Neutrophil (primary cell): ENCODE data around the gene YDJC.

ENCODE experiments used
- H3K27ac ChIP-seq: fragments of 200-600 bp; sonication (generic); 2 replicates; pipeline ENCODE4 v1.5.1; 2016; ENCODE audit warnings: mild to moderate bottlenecking, moderate library complexity
- H3K27me3 ChIP-seq: fragments of 200-600 bp; sonication (generic); 2 replicates; pipeline ENCODE4 v1.6.0; 2016; ENCODE audit warnings: mild to moderate bottlenecking
- H3K36me3 ChIP-seq: fragments of 200-600 bp; sonication (generic); 2 replicates; pipeline ENCODE4 v1.5.1; 2017
- H3K4me1 ChIP-seq, 2 experiments: fragments of 200-600 bp in 1 of 2; sonication (generic) in 1 of 2; 1 replicate in 1 of 2; 2 replicates in 1 of 2; pipeline versions ENCODE4 v1.5.1 to v1.6.1; 2013 to 2016; ENCODE audit warnings: low read depth in 1 of 2, low read length in 1 of 2, mild to moderate bottlenecking in 1 of 2, moderate library complexity in 1 of 2; ENCODE audit not compliant: control insufficient read depth in 1 of 2, insufficient read depth in 1 of 2
- H3K4me3 ChIP-seq, 2 experiments: fragments of 200-600 bp in 1 of 2; sonication (generic) in 1 of 2; 1 replicate in 1 of 2; 2 replicates in 1 of 2; pipeline ENCODE4 v1.5.1; 2013 to 2016; ENCODE audit warnings: low read depth in 1 of 2, low read length in 1 of 2, mild to moderate bottlenecking in 1 of 2, moderate library complexity in 1 of 2
- H3K9me3 ChIP-seq: fragments of 200-600 bp; sonication (generic); 2 replicates; pipeline ENCODE4 v1.5.1; 2016
- TF ChIP-seq, protein P1 (sequence below): fragments of 200-600 bp; sonication (generic); IDR thresholded peaks from 2 replicates; pipeline ENCODE4 v1.5.1; 2016; ENCODE audit warnings: antibody characterized with exemption

The YDJC gene

DNA sequence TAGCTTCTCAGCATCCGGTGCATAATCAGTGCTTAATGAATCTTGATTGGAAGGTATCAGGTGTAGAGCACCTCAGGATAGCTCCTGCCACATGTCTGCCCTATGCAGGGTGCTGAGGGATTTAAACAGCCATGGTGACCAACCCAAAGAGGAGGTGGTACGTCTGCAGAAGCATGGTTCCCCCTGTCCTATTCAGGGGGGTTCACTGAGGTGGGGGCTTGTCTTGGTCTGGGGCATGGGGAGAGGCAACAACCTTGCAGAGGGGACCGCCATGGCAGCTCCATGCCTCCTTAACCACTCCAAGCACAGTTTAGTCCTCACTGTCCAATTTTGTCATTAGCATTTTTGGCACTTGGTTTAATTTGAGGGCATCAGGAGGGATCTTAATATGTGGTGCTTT, 37.4 kb downstream of the YDJC start:
- H3K27ac ChIP-seq, result no peak overlapping the region
- H3K27me3 ChIP-seq, result no peaks in the 10 kb centered on the region
- H3K9me3 ChIP-seq, result no peaks in the 10 kb centered on the region
- peaks cover 40% of the 10 kb centered on the region for H3K36me3 ChIP-seq
- TF ChIP-seq, protein P1, sequence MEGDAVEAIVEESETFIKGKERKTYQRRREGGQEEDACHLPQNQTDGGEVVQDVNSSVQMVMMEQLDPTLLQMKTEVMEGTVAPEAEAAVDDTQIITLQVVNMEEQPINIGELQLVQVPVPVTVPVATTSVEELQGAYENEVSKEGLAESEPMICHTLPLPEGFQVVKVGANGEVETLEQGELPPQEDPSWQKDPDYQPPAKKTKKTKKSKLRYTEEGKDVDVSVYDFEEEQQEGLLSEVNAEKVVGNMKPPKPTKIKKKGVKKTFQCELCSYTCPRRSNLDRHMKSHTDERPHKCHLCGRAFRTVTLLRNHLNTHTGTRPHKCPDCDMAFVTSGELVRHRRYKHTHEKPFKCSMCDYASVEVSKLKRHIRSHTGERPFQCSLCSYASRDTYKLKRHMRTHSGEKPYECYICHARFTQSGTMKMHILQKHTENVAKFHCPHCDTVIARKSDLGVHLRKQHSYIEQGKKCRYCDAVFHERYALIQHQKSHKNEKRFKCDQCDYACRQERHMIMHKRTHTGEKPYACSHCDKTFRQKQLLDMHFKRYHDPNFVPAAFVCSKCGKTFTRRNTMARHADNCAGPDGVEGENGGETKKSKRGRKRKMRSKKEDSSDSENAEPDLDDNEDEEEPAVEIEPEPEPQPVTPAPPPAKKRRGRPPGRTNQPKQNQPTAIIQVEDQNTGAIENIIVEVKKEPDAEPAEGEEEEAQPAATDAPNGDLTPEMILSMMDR, result no peak
- no peak overlapping the region for H3K4me3 ChIP-seq
- peaks cover 39 to 43% of the 10 kb centered on the region in 2 experiments for H3K4me1 ChIP-seq

DNA sequence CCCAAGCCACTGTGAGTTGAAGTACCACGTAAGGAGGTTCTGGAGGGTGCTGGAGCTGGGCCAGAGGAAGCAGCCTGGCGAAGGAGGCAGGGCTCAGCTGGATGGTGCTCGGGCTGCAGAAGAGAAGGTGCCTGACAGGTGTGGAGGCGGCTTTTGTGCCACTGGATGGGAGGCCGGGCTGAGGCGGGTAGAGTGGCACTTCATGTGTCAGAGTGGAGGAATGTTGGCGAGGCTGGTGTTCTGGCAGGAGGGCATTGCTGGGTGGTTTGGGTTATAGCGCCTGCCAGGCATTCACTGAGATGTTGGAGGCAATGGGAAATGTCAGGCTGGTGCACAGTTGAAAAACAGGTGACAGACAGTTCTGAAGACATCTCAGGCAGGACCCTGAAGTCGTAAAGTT, 38.1 kb downstream of the YDJC start:
- TF ChIP-seq, protein P1, result no peak
- Histone ChIP-seq H3K9me3 (no peaks in the 10 kb centered on the region), H3K27me3 (no peaks in the 10 kb centered on the region), H3K4me1 (peaks cover 39 to 40% of the 10 kb centered on the region in 2 experiments), H3K36me3 (peaks cover 40% of the 10 kb centered on the region), H3K27ac (no peak overlapping the region), H3K4me3 (no peak overlapping the region)

DNA sequence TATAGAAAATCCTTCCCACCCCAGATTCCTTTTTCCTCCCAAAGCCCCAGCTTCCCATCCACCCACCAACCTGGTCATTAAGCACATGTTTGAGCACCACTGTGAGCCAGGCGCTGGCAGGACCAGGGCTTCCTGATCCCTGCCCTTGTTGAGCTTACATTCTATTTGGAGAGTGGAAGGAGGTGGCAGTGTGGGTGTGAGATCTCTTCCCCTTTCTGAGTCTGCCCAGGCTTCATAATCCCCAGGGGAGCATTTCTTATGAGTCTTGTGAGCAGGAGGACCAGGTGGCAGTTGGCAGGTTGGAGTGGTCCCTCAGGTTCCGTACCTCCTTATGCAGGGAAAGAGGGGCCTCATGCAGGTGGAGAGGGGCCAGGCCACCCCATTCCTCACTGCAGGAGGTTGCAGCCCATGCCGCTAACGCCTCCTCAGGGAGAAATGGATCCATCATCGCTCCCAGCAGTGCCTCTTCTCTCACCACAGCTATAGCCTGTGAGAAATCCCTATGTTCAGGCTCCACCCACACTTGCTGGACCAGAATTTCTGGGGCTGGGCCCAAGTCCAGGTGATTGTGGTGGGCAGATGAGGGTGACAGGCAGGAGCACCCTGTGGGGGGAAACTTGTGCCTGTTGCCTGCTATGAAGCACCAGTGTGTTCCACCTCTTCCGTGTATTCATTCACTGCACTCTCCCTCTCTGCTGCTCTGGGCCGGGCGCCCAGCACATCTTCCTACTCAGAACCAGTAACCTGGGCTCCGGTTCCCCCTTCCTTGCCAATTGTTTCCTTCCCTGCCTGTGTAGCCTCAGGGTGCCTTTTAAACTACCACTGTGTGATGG, 38.8 kb downstream of the YDJC start:
- Histone ChIP-seq H3K4me1 (peaks cover 39 to 40% of the 10 kb centered on the region in 2 experiments), H3K9me3 (no peaks in the 10 kb centered on the region), H3K36me3 (peaks cover 37% of the 10 kb centered on the region), H3K27me3 (no peaks in the 10 kb centered on the region), H3K27ac (peak overlapping the region; percentile 4), H3K4me3 (no peak overlapping the region)
- TF ChIP-seq, protein P1, result no peak

DNA sequence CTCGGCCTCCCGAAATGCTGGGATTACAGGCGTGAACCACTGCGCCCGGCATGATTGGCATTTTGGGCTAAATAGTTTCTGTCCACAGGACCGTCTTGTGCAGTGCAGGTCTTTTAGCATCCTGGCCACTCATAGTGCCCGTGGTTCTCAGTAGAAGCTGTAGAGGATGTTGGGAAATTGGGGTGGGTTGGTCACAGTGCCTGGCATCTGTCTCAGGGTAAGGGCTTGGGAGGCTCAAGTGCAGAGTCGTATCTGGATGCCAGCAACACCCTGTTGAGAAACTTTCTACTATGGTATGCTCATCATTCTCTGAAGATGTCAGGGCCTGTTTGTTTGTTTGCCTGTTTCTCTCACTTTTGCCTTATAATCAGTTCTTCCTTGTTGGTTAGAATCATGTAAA, 40.4 kb downstream of the YDJC start:
- Histone ChIP-seq H3K27me3 (no peaks in the 10 kb centered on the region), H3K4me3 (no peak overlapping the region), H3K36me3 (peaks cover 21% of the 10 kb centered on the region), H3K4me1 (peaks cover 39 to 43% of the 10 kb centered on the region in 2 experiments), H3K27ac (peak overlapping the region; percentile 61), H3K9me3 (no peaks in the 10 kb centered on the region)
- TF ChIP-seq, protein P1, result no peak

DNA sequence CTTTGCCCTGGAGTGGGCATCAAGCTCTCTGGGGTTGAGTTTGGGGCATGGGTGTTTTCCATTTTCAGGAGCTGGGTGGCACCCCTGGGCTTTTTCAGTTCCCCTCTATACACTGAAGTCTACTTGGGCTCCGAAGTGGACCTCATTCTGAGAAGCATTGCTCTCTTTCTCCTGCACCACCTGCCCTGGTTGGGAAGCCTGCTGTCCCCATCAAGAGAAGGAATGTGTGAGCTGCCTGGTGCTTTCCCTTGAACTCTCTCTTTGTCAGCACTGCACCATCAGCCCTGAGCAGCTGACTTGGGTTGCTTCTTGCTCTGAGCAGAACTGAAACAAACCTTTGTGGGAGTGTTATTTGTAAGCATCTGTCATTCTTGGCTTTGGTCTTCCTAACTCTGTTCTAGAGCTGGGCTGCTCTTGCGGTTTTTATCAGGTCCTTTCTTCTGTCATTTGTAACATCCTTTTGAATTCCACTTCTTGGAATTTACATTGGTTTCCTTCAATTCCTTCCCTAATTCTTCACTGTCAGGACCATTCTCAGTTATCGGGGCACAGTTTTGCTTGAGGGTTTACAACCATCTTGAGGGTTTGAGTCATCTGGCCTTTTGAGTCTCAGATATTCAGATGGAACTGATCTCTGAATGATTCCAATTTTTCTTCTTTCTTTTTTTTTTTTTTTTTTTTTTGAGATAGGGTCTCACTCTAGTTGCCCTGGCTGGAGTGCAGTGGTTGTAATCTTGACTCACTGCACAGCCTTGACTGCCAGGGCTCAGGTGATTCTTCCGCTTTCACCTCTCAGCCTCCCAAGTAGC, 41.8 kb downstream of the YDJC start:
- peaks cover 39 to 43% of the 10 kb centered on the region in 2 experiments for H3K4me1 ChIP-seq
- H3K4me3 ChIP-seq, result no peak overlapping the region
- no peaks in the 10 kb centered on the region for H3K27me3 ChIP-seq
- peak overlapping the region; percentile 47 for H3K27ac ChIP-seq
- no peaks in the 10 kb centered on the region for H3K9me3 ChIP-seq
- H3K36me3 ChIP-seq, result peaks cover 11% of the 10 kb centered on the region
- TF ChIP-seq, protein P1, result no peak
